Activated naive CD4-positive, alpha-beta T cell treated with anti-CD3 and anti-CD28 coated beads for 36 hours (primary cell): ENCODE measurements around the gene ZNF618. TPM values are rescaled to one million over a fixed set of nuclear protein-coding genes. Genes with fewer than 3 reads are reported as not detected.

Experiments used
- CTCF ChIA-PET: fragments of 350-600 bp; sonication (Branson Sonifier 250); formaldehyde crosslinking; loops from one replicate; lab custom pipeline; 2021; ENCODE audit warnings: antibody characterized with exemption; lab: Charles Lee
- DNase-seq: peaks from one replicate; pipeline ENCODE4 v3.0.0-alpha.2; 2020
- H3K27ac Mint-ChIP-seq: one replicate; pipeline ENCODE4 v1.8.0; 2021; ENCODE audit warnings: mild to moderate bottlenecking, mixed read lengths
- H3K27me3 Mint-ChIP-seq: one replicate; pipeline ENCODE4 v1.8.0; 2021; ENCODE audit warnings: low read depth, mixed read lengths
- H3K36me3 Mint-ChIP-seq: one replicate; pipeline ENCODE4 v1.8.0; 2021; ENCODE audit warnings: low read depth, mixed read lengths
- H3K4me1 Mint-ChIP-seq: one replicate; pipeline ENCODE4 v1.8.0; 2021; ENCODE audit warnings: low read depth, mixed read lengths
- H3K4me3 Mint-ChIP-seq: one replicate; pipeline ENCODE4 v1.8.0; 2021; ENCODE audit warnings: mild to moderate bottlenecking, moderate library complexity, mixed read lengths
- H3K9me3 Mint-ChIP-seq: one replicate; pipeline ENCODE4 v1.8.0; 2021; ENCODE audit warnings: mixed read lengths
- intact Hi-C: fragments of 100-400 bp; cut with micrococcal nuclease; formaldehyde crosslinking; loops from one replicate; pipeline ENCODE4 v1.15.1; 2023
- total RNA-seq, 2 experiments: library from RNA; stranded (reverse); gene quantifications; one replicate each; pipeline ENCODE4 v1.2.3, GENCODE V29; 2021

Gene ZNF618
- total RNA-seq, 2 experiments from 2014 or later, result 0.02 to 0.10 TPM

DNA sequence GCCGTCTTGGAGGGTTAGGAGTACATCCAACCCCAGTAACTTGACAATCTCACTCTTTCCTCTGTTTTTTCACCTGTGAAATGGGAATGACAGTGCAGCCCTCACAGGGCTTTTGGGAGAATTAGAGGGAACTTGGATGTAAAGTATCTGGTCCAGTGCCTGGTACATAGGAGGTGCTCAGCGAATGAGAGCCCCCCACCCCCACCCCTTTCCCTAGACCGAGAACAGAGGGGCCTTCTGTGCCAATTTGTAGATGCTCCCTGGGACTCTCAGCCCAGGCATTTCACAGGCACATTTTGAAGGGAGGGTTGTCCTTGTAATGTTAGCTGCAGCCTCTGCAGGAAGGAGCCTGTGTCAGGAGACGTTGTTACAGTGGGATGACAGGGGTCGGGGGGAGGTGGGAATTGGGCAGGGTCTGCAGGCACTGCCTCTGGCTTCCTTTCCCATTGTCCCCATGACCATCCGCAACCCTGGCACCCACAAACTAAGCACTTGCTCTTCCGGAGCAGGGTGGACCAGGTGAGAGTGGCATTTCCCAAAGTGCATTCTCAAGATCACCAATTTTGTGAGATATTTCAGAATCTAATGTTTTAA lies 155.0 kb downstream of the ZNF618 start:
- no peaks in the 10 kb centered on the region for H3K9me3 Mint-ChIP-seq
- no peak overlapping the region for H3K27ac Mint-ChIP-seq
- no peak overlapping the region for H3K4me3 Mint-ChIP-seq
- CTCF ChIA-PET, result no interaction called here
- no peaks in the 10 kb centered on the region for H3K27me3 Mint-ChIP-seq
- no peaks in the 10 kb centered on the region for H3K36me3 Mint-ChIP-seq
- no peaks in the 10 kb centered on the region for H3K4me1 Mint-ChIP-seq
- no peak for DNase-seq
- intact Hi-C loops, result loop anchor here (10.0 kb wide), 1 partner anchor 226 kb away; no protein-coding TSS in a partner anchor

DNA sequence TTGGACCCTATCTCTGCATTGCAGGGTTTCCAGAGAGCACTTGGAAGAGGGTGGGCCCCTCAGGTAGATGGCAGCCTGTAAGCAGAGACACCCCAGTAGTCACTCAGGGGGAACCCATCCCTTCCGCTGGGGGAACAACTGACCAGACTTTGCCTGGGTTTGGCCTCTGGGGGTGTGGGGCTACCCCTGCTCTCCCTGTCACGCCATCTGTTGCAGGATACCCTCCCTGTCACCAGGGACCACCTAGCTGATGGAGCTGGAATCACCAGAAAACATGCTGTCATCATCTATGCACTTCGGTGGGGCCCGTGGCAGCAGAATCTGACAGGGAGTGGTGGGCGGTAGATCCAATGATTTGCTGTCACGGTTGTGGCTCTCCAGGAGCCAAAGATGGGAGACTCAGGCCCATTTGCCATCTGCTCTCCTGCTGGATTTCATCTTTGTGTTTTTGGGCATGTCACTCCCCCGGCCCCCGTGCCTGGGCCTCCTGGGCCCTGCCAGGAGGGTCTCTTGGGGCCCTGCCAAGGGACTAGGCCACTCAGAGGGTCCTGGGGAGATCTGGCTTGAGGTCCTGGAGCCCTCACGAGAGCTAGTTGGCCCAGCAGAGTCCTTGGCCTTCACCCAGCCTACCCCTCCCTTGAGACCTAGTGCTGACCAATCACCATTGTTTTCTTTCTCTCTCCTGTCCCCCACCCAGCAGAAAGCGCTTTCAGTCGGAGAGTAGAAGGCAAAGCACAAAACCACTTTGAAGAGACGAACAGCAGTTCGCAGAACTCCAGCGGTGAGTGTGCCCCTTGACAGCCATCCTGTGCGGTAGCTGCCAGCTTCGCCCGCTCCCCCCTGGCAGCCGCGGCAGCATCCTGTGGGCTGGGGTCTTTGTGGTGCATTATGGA lies 156.1 kb downstream of the ZNF618 start:
- no peak for DNase-seq
- Mint-ChIP-seq H3K27me3 (no peaks in the 10 kb centered on the region), H3K9me3 (no peaks in the 10 kb centered on the region), H3K27ac (no peak overlapping the region), H3K4me1 (no peaks in the 10 kb centered on the region), H3K36me3 (no peaks in the 10 kb centered on the region), H3K4me3 (no peak overlapping the region)
- CTCF ChIA-PET, result interaction anchor here (0.7 to 1.4 kb wide), 2 partner anchors 12 to 54 kb away, joined by 3 read pairs; no protein-coding TSS in a partner anchor
- intact Hi-C loops, result loop anchor here (2.0 to 10.0 kb wide), 2 partner anchors 227 to 349 kb away; no protein-coding TSS in a partner anchor

DNA sequence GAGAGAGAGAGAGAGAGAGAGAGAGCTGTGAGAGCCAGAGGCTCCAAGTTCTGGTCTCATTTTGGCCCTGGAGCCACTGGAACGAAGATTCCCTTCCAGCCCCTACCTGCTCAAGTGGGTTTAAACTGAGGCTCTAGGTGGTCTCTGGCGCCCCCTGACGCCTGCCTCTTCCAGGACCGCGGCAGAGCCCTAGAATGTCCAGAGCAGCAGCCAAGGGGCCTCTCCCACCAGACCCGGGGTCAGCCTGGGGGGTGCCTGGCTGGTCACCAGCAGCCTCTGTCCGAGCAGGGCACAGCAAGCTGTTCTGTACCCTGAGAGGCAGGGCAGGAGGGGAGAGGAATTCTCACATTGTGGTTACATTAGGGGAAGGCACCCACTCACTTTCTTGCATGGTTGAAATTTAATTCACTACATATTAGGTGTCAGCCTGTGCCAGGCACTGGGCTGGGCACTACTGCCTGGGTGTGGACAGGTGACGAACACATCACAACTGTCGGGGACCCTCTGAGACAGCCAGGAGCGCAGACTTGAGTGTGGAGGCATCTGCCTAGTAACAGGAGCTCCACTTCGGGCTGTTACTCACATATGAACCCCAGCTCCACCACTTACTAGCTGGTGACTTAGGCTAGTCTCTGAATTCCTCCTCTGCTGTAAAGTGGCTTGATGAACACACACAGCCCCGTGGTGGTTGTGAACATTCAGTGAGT lies 157.4 kb downstream of the ZNF618 start:
- Mint-ChIP-seq H3K4me3 (no peak overlapping the region), H3K27ac (no peak overlapping the region), H3K36me3 (no peaks in the 10 kb centered on the region), H3K27me3 (no peaks in the 10 kb centered on the region), H3K9me3 (no peaks in the 10 kb centered on the region), H3K4me1 (no peaks in the 10 kb centered on the region)
- DNase-seq, result peak; percentile 15
- CTCF ChIA-PET, result interaction anchor here (0.6 to 1.4 kb wide), 2 partner anchors 55 to 146 kb away, joined by 3 to 4 read pairs; no protein-coding TSS in a partner anchor
- intact Hi-C loops, result loop anchor here (2.0 to 10.0 kb wide), 2 partner anchors 229 to 351 kb away; no protein-coding TSS in a partner anchor

DNA sequence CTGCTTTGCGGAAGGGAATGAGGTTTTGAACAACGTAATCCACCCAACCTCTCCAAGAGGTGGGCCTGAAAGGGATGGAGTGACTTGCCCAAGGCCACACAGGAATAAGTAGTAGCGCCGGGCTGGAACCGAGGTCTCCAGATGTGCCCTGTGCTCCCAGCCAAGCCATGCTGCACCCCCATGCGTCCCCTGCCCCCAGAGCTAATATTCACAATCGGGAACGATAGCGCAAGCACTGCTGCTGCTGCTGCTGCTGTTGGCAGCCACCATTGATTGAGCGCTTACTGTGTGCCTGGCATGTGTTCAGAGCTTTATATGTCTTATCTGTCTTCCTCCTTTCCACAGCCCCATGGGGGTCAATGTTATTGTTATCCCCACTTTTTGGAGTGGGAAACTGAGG lies 158.1 kb downstream of the ZNF618 start:
- DNase-seq, result no peak
- Mint-ChIP-seq H3K27ac (no peak overlapping the region), H3K4me3 (no peak overlapping the region), H3K4me1 (no peaks in the 10 kb centered on the region), H3K36me3 (no peaks in the 10 kb centered on the region), H3K9me3 (no peaks in the 10 kb centered on the region), H3K27me3 (no peaks in the 10 kb centered on the region)
- CTCF ChIA-PET, result interaction anchor here (0.6 to 0.9 kb wide), 2 partner anchors 31 to 146 kb away, joined by 4 to 6 read pairs; no protein-coding TSS in a partner anchor
- intact Hi-C loops, result loop anchor here (10.0 kb wide), 1 partner anchor 229 kb away; no protein-coding TSS in a partner anchor

DNA sequence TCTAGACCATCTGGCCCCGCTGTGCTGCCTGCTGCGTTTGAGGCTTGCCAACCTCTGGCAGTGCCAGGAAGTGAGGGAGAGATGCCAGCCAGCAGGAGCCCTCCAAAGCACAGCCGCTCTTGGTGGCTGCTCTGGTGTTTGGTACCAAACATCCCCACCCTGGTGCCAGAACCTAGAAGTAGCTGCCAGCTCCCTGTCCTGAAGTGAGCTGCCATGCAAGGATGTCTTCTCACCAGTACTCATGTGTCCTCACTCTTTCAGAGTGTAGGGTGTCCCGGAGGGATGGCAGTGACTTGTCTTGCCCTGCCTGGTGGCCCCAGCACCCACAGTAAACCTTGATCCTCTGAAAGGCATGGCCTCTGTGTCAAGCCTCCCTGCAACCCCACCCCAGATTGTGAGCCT lies 158.6 kb downstream of the ZNF618 start:
- intact Hi-C loops, result loop anchor here (10.0 kb wide), 1 partner anchor 230 kb away; no protein-coding TSS in a partner anchor
- no peaks in the 10 kb centered on the region for H3K36me3 Mint-ChIP-seq
- CTCF ChIA-PET, result interaction anchor here (0.9 kb wide), 1 partner anchor 31 kb away, joined by 6 read pairs; no protein-coding TSS in a partner anchor
- H3K27me3 Mint-ChIP-seq, result no peaks in the 10 kb centered on the region
- H3K4me1 Mint-ChIP-seq, result no peaks in the 10 kb centered on the region
- no peak overlapping the region for H3K4me3 Mint-ChIP-seq
- DNase-seq, result no peak
- no peaks in the 10 kb centered on the region for H3K9me3 Mint-ChIP-seq
- no peak overlapping the region for H3K27ac Mint-ChIP-seq

DNA sequence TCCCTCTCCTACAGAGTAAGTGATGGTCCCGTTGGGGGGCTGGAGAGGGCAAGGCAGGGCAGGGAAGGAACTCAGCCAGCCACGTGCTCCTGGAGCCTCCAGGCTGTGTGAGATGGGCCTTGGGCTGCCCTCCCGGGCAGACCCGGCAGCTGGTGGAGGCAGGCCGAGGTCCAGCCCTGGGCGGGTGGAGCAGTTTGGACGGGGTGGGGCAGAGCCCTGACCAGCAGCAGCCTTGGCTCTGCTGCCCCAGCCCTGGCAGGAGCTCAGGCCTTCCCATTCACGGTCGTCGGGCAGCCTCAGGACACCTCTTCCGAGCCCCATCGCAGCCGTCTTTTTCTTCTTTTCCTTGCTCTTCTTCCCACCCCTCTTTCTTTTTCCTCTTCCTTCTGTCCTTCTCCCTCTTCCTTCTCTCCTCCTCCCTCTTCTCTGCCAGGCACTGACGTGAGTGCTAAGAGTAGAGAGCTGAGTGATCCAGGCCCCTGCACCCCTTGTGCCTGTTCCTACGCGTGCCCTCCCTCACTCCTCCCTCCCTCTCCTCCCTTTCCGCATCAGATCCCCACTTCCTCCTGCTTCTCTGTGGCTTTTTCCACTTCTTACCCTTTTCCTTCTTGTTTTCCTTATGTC lies 159.2 kb downstream of the ZNF618 start:
- Mint-ChIP-seq H3K27me3 (no peaks in the 10 kb centered on the region), H3K4me3 (no peak overlapping the region), H3K4me1 (no peaks in the 10 kb centered on the region), H3K36me3 (no peaks in the 10 kb centered on the region), H3K9me3 (no peaks in the 10 kb centered on the region), H3K27ac (no peak overlapping the region)
- CTCF ChIA-PET, result no interaction called here
- intact Hi-C loops, result loop anchor here (10.0 kb wide), 1 partner anchor 231 kb away; no protein-coding TSS in a partner anchor
- no peak for DNase-seq

DNA sequence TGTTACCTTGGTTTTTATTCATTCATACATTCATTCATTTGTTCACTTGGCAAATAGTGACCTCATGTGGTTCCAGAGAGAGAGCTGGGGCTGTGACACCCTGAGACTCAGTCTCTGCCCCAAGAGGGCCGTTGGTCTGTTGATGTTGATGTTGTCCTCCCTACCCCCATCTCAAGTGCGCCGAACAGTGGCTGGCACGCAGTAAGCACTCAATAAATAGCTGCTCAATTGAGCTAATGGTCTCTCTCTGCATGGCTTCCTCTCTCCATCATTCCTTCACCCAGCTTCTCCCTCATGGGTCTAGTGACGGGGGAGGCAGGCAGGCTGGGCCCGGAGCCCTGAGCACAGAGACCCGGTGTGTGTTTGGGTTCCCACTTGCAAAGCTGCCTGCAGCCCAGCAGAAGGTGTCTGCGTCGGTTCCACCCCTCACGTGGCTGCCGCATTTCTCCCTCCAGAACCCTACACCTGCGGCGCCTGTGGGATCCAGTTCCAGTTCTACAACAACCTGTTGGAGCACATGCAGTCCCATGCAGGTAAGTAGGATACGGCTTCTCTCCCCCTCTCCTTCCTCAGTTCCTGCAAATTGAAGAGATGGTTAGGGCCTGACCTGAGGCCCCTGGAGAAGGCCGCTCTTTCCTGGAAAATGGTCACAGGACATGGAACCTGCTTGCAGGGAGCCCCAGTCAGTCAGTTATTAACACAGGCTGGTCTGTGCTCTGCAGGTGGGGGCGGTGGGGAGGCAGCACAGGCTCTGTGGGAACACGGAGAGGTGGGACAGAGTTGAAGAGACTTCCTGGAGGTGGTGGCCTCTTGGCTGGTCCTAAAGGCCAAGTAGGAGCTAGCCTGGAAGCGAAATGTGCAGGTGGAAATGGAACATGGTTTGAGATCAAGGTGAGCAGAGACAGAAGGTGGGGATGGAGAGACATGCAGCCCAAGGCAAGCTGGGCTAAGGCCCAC lies 160.0 kb downstream of the ZNF618 start:
- H3K36me3 Mint-ChIP-seq, result no peaks in the 10 kb centered on the region
- no peak for DNase-seq
- no peaks in the 10 kb centered on the region for H3K27me3 Mint-ChIP-seq
- H3K9me3 Mint-ChIP-seq, result no peaks in the 10 kb centered on the region
- no peak overlapping the region for H3K27ac Mint-ChIP-seq
- H3K4me3 Mint-ChIP-seq, result no peak overlapping the region
- CTCF ChIA-PET, result interaction anchor here (0.6 kb wide), 1 partner anchor 181 kb away, joined by 3 read pairs; no protein-coding TSS in a partner anchor
- intact Hi-C loops, result loop anchor here (10.0 kb wide), 1 partner anchor 231 kb away; no protein-coding TSS in a partner anchor
- H3K4me1 Mint-ChIP-seq, result no peaks in the 10 kb centered on the region

DNA sequence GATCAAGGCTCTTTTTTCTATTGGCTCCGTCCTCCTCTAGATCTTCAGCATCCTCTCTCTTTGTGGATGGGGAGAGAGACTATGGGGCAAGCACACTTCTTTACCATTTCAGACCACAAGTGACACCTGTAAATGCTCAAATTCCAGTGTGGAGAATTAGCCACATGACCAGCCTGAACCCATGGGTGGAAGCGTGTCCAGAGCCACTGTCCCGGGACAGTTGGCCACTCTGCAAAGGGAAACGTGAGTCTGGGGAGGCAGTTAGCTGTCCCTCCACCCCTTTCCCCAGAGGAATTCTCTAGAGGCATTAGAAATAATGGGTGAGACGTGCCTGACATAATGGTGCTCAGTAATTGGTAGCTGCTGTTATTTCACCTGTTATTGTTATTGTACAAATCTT lies 161.1 kb downstream of the ZNF618 start:
- no peaks in the 10 kb centered on the region for H3K9me3 Mint-ChIP-seq
- intact Hi-C loops, result loop anchor here (10.0 kb wide), 1 partner anchor 232 kb away; no protein-coding TSS in a partner anchor
- no peak for DNase-seq
- CTCF ChIA-PET, result interaction anchor here (0.6 kb wide), 2 partner anchors 17 to 183 kb away, joined by 3 to 4 read pairs; no protein-coding TSS in a partner anchor
- H3K27ac Mint-ChIP-seq, result no peak overlapping the region
- no peak overlapping the region for H3K4me3 Mint-ChIP-seq
- no peaks in the 10 kb centered on the region for H3K4me1 Mint-ChIP-seq
- no peaks in the 10 kb centered on the region for H3K36me3 Mint-ChIP-seq
- H3K27me3 Mint-ChIP-seq, result no peaks in the 10 kb centered on the region

DNA sequence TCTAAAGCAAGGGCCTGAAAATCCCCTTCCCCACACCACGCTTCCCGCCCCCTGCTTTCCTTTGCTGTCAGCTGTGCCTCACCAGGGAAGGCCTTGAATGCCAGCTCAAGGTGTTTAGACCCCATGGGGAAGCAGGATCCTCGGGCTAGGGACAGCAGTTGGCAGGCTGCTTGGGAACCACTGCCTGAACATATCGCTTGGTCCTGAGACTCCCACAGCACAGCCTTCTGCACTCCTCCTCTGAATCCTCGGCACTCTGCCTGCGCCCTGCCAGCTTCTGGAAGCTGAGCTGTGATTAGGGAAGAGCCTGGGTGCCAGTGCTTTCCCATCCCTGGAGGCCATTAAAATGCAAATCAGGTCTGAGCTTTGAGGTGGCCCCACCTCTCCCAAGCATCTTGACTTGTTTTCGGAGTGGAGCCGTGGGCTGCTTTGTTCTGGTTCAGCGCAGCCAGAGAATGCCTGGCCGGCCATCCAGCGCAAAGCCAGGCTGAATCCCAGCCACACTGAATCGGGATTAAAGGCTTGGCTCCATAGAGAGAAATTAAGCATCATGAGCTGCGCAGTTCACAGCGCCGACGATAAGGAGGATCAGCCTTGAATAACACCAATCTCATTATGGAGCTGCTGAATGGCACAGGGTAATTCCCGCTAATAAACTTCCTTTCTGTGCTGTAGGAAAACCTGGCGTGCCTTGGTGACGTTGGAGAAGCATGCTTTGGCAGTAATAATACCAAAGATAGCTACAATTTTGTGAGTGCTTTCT lies 162.0 kb downstream of the ZNF618 start:
- Mint-ChIP-seq H3K9me3 (no peaks in the 10 kb centered on the region), H3K36me3 (no peaks in the 10 kb centered on the region), H3K27me3 (no peaks in the 10 kb centered on the region), H3K27ac (no peak overlapping the region), H3K4me1 (no peaks in the 10 kb centered on the region), H3K4me3 (no peak overlapping the region)
- no peak for DNase-seq
- intact Hi-C loops, result loop anchor here (10.0 kb wide), 1 partner anchor 233 kb away; no protein-coding TSS in a partner anchor
- CTCF ChIA-PET, result interaction anchor here (0.6 kb wide), 1 partner anchor 16 kb away, joined by 4 read pairs; no protein-coding TSS in a partner anchor

DNA sequence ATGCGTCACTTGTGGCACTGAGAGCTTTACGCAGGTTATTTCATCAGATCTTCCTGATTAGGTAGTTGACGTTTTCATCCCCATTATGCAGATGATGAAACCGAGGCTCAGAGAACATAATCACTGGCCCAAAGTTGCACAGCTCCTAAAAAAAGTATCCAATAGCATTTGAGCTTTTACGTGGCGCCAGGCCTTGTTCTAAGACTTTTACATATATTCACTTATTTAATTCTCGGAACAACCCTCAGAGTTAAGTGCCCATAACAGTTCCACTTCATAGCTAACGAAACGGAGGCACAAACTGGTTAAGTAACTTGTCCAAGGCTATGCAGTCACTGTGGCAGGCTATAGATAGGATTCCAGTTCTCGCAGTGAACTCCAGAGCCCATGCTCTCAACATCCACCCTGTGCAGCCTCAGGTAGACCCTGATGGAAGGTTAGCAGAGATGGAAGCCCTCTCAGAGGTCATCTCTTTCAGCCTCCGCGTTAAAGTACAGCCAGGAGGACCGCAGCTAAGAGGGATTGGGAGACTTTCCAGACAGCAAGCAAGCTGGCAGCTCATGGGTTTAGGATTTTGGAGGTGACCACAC lies 162.7 kb downstream of the ZNF618 start:
- H3K27ac Mint-ChIP-seq, result no peak overlapping the region
- H3K36me3 Mint-ChIP-seq, result no peaks in the 10 kb centered on the region
- CTCF ChIA-PET, result no interaction called here
- no peak overlapping the region for H3K4me3 Mint-ChIP-seq
- no peaks in the 10 kb centered on the region for H3K4me1 Mint-ChIP-seq
- H3K27me3 Mint-ChIP-seq, result no peaks in the 10 kb centered on the region
- intact Hi-C loops, result loop anchor here (10.0 kb wide), 1 partner anchor 234 kb away; no protein-coding TSS in a partner anchor
- DNase-seq, result no peak
- no peaks in the 10 kb centered on the region for H3K9me3 Mint-ChIP-seq
